B cell (primary cell): Measurements from ENCODE around the gene MSH5. TPM values are rescaled to one million over a fixed set of nuclear protein-coding genes. Genes with fewer than 3 reads are reported as not detected.

ENCODE experiments used
- ATAC-seq: fragments of 200-7000 bp; cut with Tn5 transposase; one replicate; pipeline ENCODE4 v1.10.0; 2021; ENCODE audit warnings: low read depth, mild to moderate bottlenecking, moderate number of reproducible peaks, moderate library complexity
- CTCF ChIA-PET: fragments of 350-600 bp; sonication (Branson Sonifier 250); formaldehyde crosslinking; loops from one replicate; lab custom pipeline; 2021; ENCODE audit warnings: antibody characterized with exemption, inconsistent platforms; lab: Charles Lee
- POLR2A ChIA-PET: fragments of 350-600 bp; sonication (Branson Sonifier 250); formaldehyde crosslinking; loops from one replicate; lab custom pipeline; 2021; ENCODE audit warnings: antibody characterized with exemption; lab: Charles Lee
- DNase-seq: peaks from one replicate; pipeline ENCODE4 v3.0.0; 2013
- H2AFZ ChIP-seq: 2 replicates; pipeline ENCODE4 v1.6.1; 2012; ENCODE audit warnings: mild to moderate bottlenecking, low read depth, low read length; ENCODE audit not compliant: insufficient read depth, poor library complexity, severe bottlenecking
- H3K27ac ChIP-seq, 2 donors: 1 replicate in 1 of 2; 2 replicates in 1 of 2; pipeline ENCODE4 v1.5.1; 2012 to 2013; ENCODE audit warnings: low read length in 2 of 2, mild to moderate bottlenecking in 2 of 2, moderate library complexity in 1 of 2
- H3K27me3 ChIP-seq, 4 experiments: fragments of 200-600 bp in 1 of 4; sonication (generic) in 1 of 4; replicated peaks in 1 of 4; 1 replicate in 2 of 4; 2 replicates in 2 of 4; pipeline versions ENCODE4 v1.6.1 to v1.7.0; 2013 to 2016; ENCODE audit warnings: low read length in 3 of 4, mild to moderate bottlenecking in 2 of 4, mixed read lengths in 1 of 4, moderate library complexity in 1 of 4; ENCODE audit not compliant: insufficient read depth in 4 of 4, control insufficient read depth in 3 of 4; ENCODE audit errors: control extremely low read depth in 1 of 4
- H3K36me3 ChIP-seq, 2 experiments: replicated peaks in 1 of 2; 1 replicate in 1 of 2; 2 replicates in 1 of 2; pipeline versions ENCODE4 v1.6.1 to v1.7.1; 2013; ENCODE audit warnings: low read length in 1 of 2; ENCODE audit not compliant: insufficient read depth in 2 of 2, control insufficient read depth in 1 of 2; ENCODE audit errors: control extremely low read depth in 1 of 2, extremely low read depth in 1 of 2
- H3K4me1 ChIP-seq, 2 donors: fragments of 200-600 bp in 1 of 2; sonication (generic) in 1 of 2; 1 replicate in 1 of 2; 2 replicates in 1 of 2; pipeline versions ENCODE4 v1.5.1 to v1.6.1; 2013 to 2017; ENCODE audit warnings: low read length in 2 of 2; ENCODE audit not compliant: control insufficient read depth in 2 of 2, insufficient read depth in 2 of 2
- H3K4me2 ChIP-seq: replicated peaks from 2 replicates; pipeline ENCODE3; 2012; ENCODE audit warnings: mild to moderate bottlenecking, low read depth, low read length; ENCODE audit not compliant: poor library complexity, severe bottlenecking
- H3K4me3 ChIP-seq, 5 experiments: fragments of 200-600 bp in 1 of 5; sonication (generic) in 1 of 5; 1 replicate in 3 of 5; 2 replicates in 2 of 5; pipeline versions ENCODE4 v1.5.1 to v1.7.0; 2011 to 2016; ENCODE audit warnings: low read length in 4 of 5, mild to moderate bottlenecking in 4 of 5, low read depth in 2 of 5, control low read depth in 1 of 5, moderate library complexity in 1 of 5; ENCODE audit not compliant: insufficient read depth in 1 of 5; ENCODE audit errors: control extremely low read depth in 1 of 5, extremely low read depth in 1 of 5
- H3K79me2 ChIP-seq: fragments of 200-600 bp; sonication (generic); one replicate; pipeline ENCODE4 v1.6.0; 2016; ENCODE audit warnings: low read length; ENCODE audit not compliant: control insufficient read depth, insufficient read depth
- H3K9ac ChIP-seq: fragments of 200-600 bp; sonication (generic); 2 replicates; pipeline ENCODE4 v1.6.1; 2017; ENCODE audit warnings: mild to moderate bottlenecking, low read length, moderate library complexity
- H3K9me3 ChIP-seq, 3 donors: one replicate each; pipeline versions ENCODE4 v1.6.1 to v1.7.1; 2013; ENCODE audit warnings: low read length in 2 of 3; ENCODE audit not compliant: control insufficient read depth in 2 of 3, insufficient read depth in 1 of 3; ENCODE audit errors: control extremely low read depth in 1 of 3
- H4K20me1 ChIP-seq: 2 replicates; pipeline ENCODE4 v1.6.0; 2012; ENCODE audit warnings: mild to moderate bottlenecking, low read length; ENCODE audit not compliant: insufficient read depth, control insufficient read depth, poor library complexity, severe bottlenecking
- H3K27ac Mint-ChIP-seq: one replicate; pipeline ENCODE4 v1.8.0; 2021; ENCODE audit warnings: mixed read lengths
- H3K27me3 Mint-ChIP-seq: one replicate; pipeline ENCODE4 v1.8.0; 2021; ENCODE audit warnings: mixed read lengths
- H3K4me1 Mint-ChIP-seq: one replicate; pipeline ENCODE4 v1.8.0; 2021; ENCODE audit warnings: mixed read lengths
- H3K4me3 Mint-ChIP-seq: one replicate; pipeline ENCODE4 v1.8.0; 2021; ENCODE audit warnings: mixed read lengths
- H3K9me3 Mint-ChIP-seq: one replicate; pipeline ENCODE4 v1.8.0; 2022; ENCODE audit warnings: mixed read lengths; ENCODE audit not compliant: insufficient read depth
- EZH2 ChIP-seq: IDR thresholded peaks from 2 replicates; pipeline ENCODE4 v1.6.1; 2012; ENCODE audit warnings: borderline replicate concordance, low read depth, mild to moderate bottlenecking, moderate library complexity, low read length; ENCODE audit not compliant: insufficient read depth, poor library complexity, severe bottlenecking
- WGBS: methylation state at CpG from one replicate; pipeline ENCODE4 v1.1.5; 2013; ENCODE audit warnings: missing lambda C conversion rate; ENCODE audit not compliant: insufficient coverage; 5-methylcytosine and 5-hydroxymethylcytosine counted together
- intact Hi-C: fragments of 100-400 bp; cut with micrococcal nuclease; formaldehyde crosslinking; loops from one replicate; pipeline ENCODE4 v1.10.0; 2022
- polyA plus RNA-seq: library from polyadenylated mRNA; depleted of rRNA; stranded (reverse); fragments of >200 nt; gene quantifications from 2 replicates; pipeline ENCODE4 v1.2.3, GENCODE V29; 2012
- total RNA-seq, 2 donors: library from RNA; stranded (reverse); fragments of 120-200 nt in 1 of 2; gene quantifications; 1 replicate in 1 of 2; 2 replicates in 1 of 2; pipeline versions ENCODE4 v1.2.3 to v1.2.4, GENCODE V29; 2013 to 2022
- TF ChIP-seq, protein P1 (sequence below): fragments of 200-600 bp; IDR thresholded peaks from one replicate; pipeline ENCODE4 v1.8.0; 2022; ENCODE audit warnings: antibody characterized with exemption, mild to moderate bottlenecking

Gene MSH5
- total and polyA plus RNA-seq, 2 donors (not counting 1 experiment from before 2014, with no cell fraction given): 49.9 to 51.6 TPM

DNA sequence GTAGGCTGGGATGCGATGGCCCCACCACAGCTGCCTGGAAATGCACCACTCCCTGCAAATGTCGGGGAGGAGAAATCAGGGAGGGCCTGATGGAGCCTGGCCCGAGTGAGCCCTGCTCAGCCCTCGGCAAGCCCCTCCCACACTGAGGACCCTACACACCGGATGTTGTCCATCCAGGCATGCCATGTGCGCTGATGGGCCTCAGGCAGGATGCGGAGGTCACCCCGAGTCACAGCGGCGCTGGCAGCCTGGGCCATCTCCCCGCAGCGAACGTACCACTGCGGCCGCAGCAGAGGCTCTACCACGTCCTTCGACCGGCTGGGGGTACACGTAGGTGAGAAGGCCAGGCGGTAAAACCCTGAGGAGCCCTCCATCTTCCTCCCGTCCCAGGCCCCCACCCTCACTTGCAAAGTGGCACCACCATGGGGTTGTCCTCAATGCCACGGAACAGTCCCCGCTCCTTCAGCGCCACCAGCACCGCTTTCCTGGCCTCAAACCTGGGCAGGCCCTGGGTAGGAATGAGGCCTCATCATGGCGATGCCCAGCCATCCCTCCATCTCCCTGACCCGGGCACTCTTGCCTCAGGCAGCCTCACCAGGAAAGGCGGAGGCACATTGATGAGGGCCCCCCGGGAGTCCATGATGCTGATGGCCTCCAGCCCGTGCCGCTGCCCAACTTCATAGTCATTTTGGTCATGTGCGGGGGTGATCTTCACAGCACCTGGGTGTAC lies 42.5 kb downstream of the MSH5 start:
- ATAC-seq (no peak), DNase-seq (no peak)
- peaks cover 8% of the 10 kb centered on the region for H3K4me1 Mint-ChIP-seq
- intact Hi-C loops: no loop called here
- no peak overlapping the region for H3K27ac ChIP-seq
- CTCF ChIA-PET: no interaction called here
- peaks cover 4 to 7% of the 10 kb centered on the region in 2 donors for H3K4me1 ChIP-seq
- H3K9me3 ChIP-seq: no peaks in the 10 kb centered on the region
- WGBS: 97% methylated on average over 32 of the region's 32 CpGs
- H3K4me3 Mint-ChIP-seq: no peak overlapping the region
- H3K9ac ChIP-seq: no peak overlapping the region
- H3K27me3 Mint-ChIP-seq: no peaks in the 10 kb centered on the region
- no peaks in the 10 kb centered on the region for H3K9me3 Mint-ChIP-seq
- no peak overlapping the region for H3K4me2 ChIP-seq
- no peak overlapping the region for H3K4me3 ChIP-seq
- TF ChIP-seq, protein P1, sequence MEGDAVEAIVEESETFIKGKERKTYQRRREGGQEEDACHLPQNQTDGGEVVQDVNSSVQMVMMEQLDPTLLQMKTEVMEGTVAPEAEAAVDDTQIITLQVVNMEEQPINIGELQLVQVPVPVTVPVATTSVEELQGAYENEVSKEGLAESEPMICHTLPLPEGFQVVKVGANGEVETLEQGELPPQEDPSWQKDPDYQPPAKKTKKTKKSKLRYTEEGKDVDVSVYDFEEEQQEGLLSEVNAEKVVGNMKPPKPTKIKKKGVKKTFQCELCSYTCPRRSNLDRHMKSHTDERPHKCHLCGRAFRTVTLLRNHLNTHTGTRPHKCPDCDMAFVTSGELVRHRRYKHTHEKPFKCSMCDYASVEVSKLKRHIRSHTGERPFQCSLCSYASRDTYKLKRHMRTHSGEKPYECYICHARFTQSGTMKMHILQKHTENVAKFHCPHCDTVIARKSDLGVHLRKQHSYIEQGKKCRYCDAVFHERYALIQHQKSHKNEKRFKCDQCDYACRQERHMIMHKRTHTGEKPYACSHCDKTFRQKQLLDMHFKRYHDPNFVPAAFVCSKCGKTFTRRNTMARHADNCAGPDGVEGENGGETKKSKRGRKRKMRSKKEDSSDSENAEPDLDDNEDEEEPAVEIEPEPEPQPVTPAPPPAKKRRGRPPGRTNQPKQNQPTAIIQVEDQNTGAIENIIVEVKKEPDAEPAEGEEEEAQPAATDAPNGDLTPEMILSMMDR: no peak
- TF ChIP-seq EZH2: no peak
- peaks cover 0 to 75% of the 10 kb centered on the region in 2 experiments for H3K36me3 ChIP-seq
- no peak overlapping the region for H2AFZ ChIP-seq
- H3K79me2 ChIP-seq: peaks cover 29% of the 10 kb centered on the region
- no peaks in the 10 kb centered on the region for H3K27me3 ChIP-seq
- H4K20me1 ChIP-seq: no peaks in the 10 kb centered on the region
- H3K27ac Mint-ChIP-seq: no peak overlapping the region
- POLR2A ChIA-PET: no interaction called here
